Left ventricle myocardium superior (tissue), 1 donor: ENCODE measurements around the gene SLC5A12. TPM values are rescaled to one million over a fixed set of nuclear protein-coding genes. Genes with fewer than 3 reads are reported as not detected.
"Not testable (repeated sequence)": the region's sequence is repeated elsewhere in the genome, so short reads cannot be mapped to it uniquely, and the experiment has no call there.

Experiments
- ATAC-seq: fragments of 200-7000 bp; cut with Tn5 transposase; one replicate; pipeline ENCODE4 v1.9.1; 2020; ENCODE audit warnings: mild to moderate bottlenecking, moderate library complexity
- DNase-seq: peaks from one replicate; pipeline ENCODE4 v3.0.0-alpha.2; 2020
- intact Hi-C: fragments of 100-400 bp; cut with micrococcal nuclease; formaldehyde crosslinking; loops from one replicate; pipeline ENCODE4 v1.11.0; 2022
- total RNA-seq: library from RNA; stranded (reverse); fragmentation: NEBNext Ultra II Directional; extraction: Animal tissue kit (Norgen Biotek cat#: 25700); gene quantifications from one replicate; pipeline ENCODE4 v1.2.1, GENCODE V29; 2021
- donor health status: DM: no; HTN: yes; CAD: no; lungs with severe emphysema.

Gene SLC5A12
- total RNA-seq, 1 donor from 2014 or later, result not detected

DNA sequence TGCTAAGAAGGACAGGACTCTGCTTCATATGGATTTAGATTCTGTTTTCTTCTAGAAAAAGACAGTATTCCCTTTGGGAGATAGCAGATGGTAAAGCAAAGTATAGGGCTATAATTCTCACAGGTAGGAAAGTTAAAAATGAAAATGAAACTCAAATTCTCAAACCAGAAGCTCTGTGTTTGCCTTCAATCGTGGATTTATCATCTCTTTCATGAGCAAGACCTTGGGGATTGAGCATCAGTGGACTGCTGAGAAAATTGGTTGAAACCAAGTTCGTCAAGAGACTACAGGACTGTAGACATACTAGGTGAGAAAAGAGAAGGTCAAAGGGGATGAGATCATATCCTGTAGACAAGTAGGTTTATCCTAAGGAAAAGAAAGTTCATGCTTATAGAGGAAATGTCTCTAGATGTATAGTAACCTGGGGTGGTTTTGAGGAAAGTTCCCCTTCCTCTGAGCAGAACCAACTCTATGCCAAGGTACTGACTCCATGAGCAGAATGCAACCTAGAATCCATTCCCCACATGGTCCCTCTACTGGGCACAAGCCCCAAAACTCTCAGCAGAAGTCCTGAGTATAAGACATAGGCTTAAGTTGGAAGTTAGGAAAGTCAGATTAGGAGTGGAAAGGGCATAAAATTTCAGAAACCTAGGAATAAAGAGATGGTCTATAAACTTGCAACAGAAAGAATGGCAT, 46.5 kb downstream of the SLC5A12 start:
- intact Hi-C loops, result no loop called here
- DNase-seq (no peak), ATAC-seq (no peak)

DNA sequence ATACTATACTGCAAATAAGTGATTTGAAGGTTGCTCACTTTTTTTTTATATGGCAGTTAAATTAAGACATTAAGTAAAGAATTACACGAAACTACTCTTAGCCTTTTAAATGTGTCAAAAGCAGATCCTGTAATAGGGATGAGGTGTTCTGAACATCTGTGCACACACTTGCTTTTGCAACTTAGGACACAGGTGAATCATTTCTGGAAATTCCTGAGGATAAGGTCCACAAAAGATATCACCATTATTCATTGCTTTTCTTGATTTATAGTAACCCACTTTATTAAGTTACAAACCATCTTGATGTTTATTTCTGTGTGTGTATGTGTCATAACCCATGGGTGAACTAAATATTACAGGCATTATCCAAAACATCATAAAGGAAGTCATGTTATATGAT, 55.9 kb downstream of the SLC5A12 start:
- intact Hi-C loops, result no loop called here
- DNase-seq (no peak), ATAC-seq (no peak)

DNA sequence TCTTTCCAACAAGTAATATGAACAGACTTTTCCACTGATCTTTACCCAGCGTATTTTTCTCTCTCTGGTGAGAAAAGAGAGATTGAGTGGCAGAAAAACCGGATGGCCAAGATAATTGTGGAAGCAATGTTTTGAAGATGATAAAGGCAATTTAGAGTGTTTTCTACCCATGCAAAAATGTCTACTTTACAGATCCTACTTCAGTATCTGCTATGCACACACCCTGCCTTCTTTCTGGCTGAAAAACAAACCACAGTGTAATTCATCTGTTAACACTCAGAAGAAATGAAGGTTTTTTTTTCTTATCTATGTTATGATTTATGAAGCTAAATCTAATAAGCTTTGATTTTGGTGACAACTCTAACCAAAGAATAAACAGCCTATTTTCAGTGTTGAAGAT, 56.8 kb downstream of the SLC5A12 start:
- intact Hi-C loops, result no loop called here
- DNase-seq, result no peak
- ATAC-seq, result no peak

DNA sequence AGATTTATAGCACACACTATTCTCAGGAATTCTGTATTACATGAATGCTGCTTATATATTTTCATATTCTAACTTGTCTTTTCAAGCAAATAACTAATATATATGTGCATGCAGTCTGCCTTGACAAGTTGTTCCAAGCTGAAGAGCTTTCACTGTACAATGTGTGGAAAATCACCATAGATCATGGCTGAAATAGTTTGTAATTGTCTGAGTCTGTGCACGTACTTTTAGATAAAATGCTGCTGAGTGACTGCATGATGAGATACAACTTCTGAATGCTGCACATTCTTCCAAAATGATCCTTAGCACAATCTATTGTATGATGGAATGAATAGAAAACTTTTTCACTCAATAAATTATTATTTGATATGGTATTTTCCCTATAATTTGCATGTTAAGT, 58.9 kb downstream of the SLC5A12 start:
- intact Hi-C loops, result no loop called here
- no peak for ATAC-seq
- DNase-seq, result no peak

DNA sequence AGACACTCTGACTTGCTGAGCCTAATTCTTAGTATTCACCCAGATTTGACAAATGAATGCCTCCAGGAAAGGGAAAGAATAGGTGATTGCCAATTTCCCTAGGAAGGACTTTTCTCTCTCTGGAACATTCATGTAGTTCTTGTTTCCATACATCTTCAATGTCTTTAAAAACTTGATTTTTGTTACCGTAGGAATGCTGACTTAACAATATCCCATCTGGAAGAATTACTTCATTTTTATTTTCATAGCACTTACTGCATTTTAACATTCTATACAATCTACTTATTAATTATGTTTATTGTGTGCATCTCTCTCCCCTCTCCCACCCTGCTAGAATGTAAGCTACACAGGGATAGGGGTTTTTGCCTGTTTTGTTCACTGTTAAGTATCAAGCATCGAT, 66.6 kb downstream of the SLC5A12 start:
- intact Hi-C loops, result no loop called here
- no peak for ATAC-seq
- DNase-seq, result no peak

DNA sequence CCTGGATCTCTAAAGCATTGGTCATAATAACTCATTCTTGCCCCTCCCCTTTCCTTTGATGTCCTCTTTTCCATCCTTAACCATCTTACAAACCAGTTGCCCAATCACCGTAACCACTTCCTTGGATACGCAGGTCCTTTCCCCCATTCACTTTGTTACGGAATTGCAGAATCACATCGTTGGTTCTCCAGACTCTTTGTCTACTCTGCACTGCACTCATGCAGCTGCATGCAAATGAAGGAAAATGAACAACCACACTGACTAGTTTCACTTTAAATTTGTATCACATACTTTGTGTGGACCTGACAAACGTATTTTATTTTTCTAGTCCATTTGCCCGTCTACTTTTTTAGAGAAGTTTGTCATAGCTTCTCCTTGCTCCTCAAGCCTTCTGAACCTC, 69.9 kb downstream of the SLC5A12 start:
- no peak for DNase-seq

DNA sequence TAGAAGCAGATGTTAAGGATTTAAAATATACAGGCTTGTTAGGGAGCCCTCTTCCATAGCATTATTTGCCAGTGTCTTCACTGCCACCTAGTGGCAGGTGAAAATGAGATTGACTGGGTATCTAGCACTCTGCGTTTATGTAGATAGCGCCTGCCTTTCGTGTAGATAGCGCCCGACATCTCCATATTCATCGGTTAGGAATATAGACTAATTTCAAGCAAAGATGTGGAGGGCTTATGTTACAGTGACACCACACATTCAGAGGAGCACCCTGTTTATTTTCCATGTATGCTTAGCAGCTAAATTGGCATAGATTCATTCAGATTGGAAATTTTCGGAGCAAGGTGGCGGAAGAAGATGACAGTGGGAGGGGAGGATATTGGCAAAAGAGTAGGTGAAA, 72.0 kb downstream of the SLC5A12 start:
- intact Hi-C loops, result no loop called here
- peak; percentile 36 for ATAC-seq
- no peak for DNase-seq

More for the DNA sequence above, 69.9 kb downstream of the SLC5A12 start:
- ATAC-seq, result no peak
- intact Hi-C loops, result no loop called here

DNA sequence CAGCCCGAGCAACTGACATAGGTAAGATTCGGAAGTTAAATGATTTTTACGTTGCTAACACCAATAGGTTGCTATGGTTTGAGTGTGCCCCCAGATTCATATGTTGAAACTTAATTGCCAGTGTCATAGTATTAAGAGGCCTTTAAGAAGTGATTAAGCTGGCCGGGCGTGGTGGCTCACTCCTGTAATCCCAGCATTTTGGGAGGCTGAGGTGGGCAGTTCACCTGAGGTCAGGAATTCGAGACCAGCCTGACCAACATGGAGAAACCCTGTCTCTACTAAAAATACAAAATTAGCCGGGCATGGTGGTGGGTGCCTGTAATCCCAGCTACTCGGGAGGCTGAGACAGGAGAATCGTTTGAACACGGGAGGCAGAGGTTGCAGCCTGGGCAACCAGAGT, 78.5 kb downstream of the SLC5A12 start:
- ATAC-seq, intact Hi-C loops, DNase-seq: not testable (repeated sequence)

DNA sequence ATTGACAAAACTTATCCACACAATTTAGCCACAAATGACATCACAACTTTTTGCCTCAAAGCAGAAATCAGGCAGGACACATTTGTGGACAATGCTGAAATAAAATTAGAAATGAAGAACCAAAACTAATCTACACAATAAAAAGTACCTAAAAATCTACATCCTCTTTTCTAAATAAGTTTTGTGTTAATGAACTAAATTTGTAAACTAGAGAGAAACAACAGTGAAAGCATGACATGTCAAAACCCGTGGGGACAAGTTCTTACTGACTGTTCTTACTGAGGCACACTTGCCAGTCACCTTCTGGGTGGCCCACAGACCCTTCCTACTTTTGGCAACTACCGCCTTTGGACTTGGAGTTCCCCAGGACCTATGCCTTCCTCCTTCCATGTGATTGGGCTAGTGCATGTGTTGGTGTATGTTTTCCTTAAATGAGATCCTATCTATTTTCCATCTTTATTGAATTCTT, 89.1 kb downstream of the SLC5A12 start:
- intact Hi-C loops, result no loop called here
- no peak for DNase-seq
- no peak for ATAC-seq

DNA sequence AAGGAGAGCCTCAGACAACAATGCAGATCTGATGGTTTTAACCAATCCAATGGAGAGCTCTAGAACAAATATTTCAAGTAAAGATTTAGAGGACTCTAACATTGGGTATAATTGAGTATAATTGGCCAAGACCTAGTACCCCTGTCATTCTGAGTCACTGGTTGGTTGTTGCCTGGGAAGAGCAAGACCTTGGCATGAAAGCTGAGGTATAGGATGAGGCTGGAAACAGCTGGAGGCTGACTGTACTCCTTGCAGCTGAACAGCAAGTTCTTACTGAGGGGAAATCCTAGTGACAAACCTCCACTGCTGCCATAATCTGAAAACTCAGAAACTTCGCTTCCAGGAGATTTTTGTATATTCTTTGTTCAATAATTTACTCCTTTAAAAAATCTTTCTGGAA, 95.5 kb downstream of the SLC5A12 start:
- ATAC-seq, result no peak
- no peak for DNase-seq
- intact Hi-C loops, result no loop called here

DNA sequence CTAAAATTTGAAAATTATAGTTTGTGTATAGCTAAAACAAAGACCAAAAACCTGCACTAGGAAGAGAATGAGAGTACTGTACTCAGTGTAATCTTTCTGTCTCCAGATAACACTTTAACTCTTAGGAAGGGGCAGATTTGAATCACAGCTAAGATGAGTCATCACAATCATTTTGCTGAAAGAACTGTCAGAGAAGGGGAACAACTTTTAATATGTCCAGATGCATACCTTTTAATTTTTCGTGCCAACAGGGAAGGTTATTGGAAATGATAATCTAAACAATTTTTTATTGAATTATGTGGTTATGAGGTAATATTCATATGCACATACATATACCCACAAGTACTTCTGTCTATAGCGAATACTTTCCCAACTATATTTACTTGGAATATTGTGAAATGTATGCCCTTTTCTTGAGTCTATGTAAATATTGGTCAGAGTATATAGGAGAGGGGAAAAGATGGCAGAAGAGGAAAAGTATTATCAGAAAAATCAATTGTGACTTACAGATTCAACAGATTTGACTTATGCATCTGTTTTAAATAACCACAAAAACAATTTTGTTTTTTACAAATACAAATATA, 98.7 kb downstream of the SLC5A12 start:
- intact Hi-C loops, result no loop called here
- no peak for ATAC-seq

DNA sequence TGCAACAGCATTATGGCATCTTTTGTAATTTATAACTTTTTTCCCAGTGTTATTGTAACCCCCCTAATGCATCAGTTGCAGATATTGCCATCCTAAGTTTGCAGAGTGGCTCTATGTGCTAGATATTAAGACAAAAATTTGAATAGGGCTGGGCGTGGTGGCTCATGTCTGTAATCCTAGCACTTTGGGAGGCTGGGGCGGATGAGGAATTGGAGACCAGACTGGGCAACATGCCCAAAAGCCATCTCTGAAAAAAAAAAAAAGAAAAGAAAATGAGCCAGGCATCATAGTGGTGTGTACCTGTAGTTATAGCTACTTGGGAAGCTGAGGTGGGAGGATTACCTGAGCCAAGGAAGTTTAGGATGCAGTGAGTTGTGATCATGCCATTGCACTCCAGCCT, 99.7 kb downstream of the SLC5A12 start:
- DNase-seq (no peak), ATAC-seq (no peak)
- intact Hi-C loops, result no loop called here

More for the DNA sequence above, 98.7 kb downstream of the SLC5A12 start:
- DNase-seq, result no peak

DNA sequence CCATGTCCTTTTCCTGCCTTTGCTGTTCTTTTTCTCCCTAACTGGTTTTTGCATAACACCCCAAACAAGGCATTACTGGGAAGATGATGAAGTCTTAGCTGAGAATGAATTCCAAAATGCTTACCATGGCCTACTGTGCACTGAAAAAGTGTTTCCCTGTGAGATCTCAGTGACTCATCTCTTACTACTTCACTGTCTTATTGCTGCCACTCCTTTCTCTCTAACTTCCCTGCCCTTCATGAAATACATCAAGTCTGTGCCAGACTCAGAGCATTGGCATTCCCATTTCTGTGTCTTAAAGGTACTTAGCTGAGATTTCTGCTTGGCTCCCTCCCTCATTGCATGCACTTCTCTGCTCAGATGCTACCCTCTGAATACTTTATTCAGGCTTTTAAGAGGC, 100.7 kb downstream of the SLC5A12 start:
- intact Hi-C loops, result no loop called here
- no peak for ATAC-seq
- DNase-seq, result no peak

DNA sequence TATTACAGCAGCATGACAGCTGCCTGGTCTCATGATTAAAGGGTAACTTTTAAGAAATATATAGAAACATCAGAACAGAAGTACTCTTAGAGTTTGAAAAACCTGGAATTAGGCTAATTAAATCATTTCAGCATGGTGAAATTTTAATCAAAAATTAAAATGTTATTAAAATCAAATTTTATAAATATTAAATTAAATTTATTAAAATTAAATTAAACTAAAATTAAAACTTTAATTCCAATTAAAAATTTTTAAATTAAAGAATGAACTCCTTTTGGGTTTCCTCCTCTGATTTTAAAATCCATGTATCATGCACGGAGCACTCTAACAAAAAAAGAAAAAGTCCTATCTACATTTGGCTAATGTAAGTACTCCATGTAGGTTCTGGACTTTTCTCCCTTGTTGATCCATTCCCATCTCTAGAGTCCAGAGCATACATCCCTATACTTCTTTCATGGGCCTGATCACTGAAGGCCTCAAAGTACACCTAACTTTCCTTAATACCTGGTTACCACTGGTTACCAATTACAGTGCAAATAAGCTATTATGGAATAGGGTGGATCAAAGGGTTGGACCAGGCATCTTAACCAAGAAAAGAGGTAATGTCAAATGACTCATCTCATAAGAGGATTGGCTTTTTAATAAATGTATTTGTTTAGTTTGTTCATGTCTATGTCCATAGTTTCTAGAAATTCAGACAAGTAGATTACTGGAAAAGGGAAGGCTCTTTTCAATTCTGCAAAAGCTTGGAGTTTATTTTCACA, 101.4 kb downstream of the SLC5A12 start:
- ATAC-seq (no peak), DNase-seq (no peak)
- intact Hi-C loops, result no loop called here

DNA sequence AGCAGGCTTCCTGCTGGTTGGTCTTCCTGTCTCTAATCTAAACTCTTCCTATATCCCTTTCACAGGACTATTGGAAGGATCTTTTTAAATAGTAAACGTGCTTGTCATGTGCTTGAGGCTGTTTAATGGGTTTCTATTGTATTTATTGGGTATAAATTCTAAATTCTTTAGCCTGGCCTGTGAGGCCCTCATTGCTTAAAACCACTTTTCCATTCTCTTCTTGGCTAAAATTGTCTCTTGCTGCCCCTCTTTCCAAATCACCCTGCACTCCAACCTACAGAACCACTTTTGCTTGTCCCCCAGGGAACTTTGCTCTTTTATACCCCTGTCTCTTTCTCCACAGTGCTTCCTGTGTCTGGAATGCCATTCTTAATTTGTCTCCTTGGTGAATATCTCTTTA, 103.4 kb downstream of the SLC5A12 start:
- ATAC-seq (no peak), DNase-seq (no peak)
- intact Hi-C loops, result no loop called here

Other genes with a start within 250 kb of the SLC5A12 start
- gene MUC15, start 149.8 kb downstream of the SLC5A12 start, total RNA-seq, result not detected